T-helper 1 cell treated with Interleukin-12 subunit alpha and Interleukin-12 subunit beta and Interleukin-4 antibody, amounts not matched to agents 30 ng/mL and 1 ng/mL, for 36 hours (primary cell): Measurements from ENCODE around the gene SND1. TPM values are rescaled to one million over a fixed set of nuclear protein-coding genes. Genes with fewer than 3 reads are reported as not detected.

Source experiments
- intact Hi-C: fragments of 100-400 bp; cut with micrococcal nuclease; formaldehyde crosslinking; loops from one replicate; pipeline ENCODE4 v1.15.1; 2024
- total RNA-seq: library from RNA; stranded (reverse); gene quantifications from 2 replicates; pipeline ENCODE4 v1.2.3, GENCODE V29; 2022

The SND1 gene
- total RNA-seq, 1 donor from 2014 or later = 250 TPM

- intact Hi-C loops = loop anchor here (2.0 kb wide), 3 partner anchors 14 to 324 kb away; no protein-coding TSS in a partner anchor
Measured at GRCh38 chr7:128032605-128033235, 380.7 kb downstream of the SND1 start.

GRCh38 chr7:128033246-128033645, 381.3 kb downstream of the SND1 start:
- intact Hi-C loops = loop anchor here (2.0 kb wide), 3 partner anchors 14 to 324 kb away; no protein-coding TSS in a partner anchor

- intact Hi-C loops = loop anchor here (2.0 kb wide), 1 partner anchor 102 kb away; no protein-coding TSS in a partner anchor
Measured at GRCh38 chr7:128034825-128035224, 382.8 kb downstream of the SND1 start.

DNA sequence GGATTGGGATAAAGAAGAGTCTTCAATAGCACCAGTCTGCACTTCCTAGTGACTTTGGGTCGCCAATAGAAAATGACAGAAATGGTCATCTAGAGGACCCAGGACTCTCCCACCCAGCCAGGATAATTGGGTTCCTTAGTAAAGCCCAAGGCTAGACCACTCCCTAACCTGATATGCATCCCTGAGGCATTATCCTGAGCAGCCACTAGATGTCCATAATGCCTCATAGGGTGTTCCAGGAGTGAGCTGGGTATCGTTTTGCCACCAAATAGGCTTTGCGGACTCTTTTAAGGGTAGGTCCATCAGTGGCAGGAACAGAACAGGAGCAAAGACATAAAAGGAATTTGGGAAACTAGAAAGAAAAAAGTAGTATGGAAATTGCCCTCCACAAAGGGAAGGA, 383.7 kb downstream of the SND1 start:
- intact Hi-C loops = loop anchor here (2.0 kb wide), 1 partner anchor 101 kb away; no protein-coding TSS in a partner anchor

DNA sequence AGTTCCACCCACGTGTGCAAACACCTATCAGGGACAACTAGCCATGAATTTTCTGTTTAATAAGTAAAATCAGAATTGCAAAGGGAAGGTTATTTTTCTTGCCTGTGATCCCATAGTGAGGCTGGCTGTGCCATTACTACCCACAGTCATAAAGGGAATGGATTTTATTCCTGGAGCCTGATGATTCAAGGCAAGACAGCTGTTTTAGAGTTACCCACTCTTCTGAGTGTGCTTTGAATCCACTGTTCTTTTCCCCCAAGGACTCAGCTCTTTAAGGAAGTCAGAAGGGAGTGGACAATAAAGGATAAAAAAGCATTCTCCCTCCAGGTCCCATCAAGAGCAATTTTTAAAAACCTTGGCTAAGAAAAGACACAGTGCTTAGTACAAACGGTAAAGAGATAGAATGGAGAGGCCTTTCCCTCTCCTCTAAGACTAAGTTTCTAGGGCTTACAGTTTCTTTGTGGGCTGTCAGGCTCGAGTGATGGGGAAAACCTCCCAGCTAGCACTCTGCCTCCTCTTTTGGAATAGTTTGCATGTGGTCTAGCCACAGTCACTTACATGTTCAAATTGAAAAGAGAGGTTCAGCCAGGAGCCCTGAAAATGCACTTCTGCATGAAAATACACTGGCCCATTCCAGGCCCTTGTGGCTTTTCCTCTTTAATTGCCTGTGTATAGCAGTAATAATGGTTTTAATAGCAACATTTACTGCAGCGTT, 384.4 kb downstream of the SND1 start:
- intact Hi-C loops = no loop called here

GRCh38 chr7:128037081-128037480, 385.1 kb downstream of the SND1 start:
- intact Hi-C loops = no loop called here

GRCh38 chr7:128037880-128038619, 386.1 kb downstream of the SND1 start:
- intact Hi-C loops = no loop called here

GRCh38 chr7:128039544-128039953, 387.6 kb downstream of the SND1 start:
- intact Hi-C loops = no loop called here

DNA sequence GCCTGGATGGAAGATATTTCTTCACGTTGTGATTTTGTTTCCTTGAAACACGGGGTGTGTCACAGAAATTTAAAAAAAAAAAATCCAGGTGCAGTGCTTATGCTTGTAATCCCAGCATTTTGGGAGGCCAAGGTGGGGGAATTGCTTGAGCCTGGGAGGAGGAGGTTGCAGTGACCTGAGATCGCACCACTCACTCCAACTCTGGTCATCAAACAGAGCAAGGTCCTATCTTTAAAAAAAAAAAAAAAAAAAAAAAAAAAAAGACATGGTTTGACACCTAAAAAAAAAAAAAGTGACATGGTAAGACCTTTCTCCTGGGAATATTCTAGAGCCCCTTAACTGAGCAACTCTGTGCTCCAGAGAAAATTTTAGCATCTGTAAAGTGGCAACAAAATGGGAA, 388.2 kb downstream of the SND1 start:
- intact Hi-C loops = no loop called here

DNA sequence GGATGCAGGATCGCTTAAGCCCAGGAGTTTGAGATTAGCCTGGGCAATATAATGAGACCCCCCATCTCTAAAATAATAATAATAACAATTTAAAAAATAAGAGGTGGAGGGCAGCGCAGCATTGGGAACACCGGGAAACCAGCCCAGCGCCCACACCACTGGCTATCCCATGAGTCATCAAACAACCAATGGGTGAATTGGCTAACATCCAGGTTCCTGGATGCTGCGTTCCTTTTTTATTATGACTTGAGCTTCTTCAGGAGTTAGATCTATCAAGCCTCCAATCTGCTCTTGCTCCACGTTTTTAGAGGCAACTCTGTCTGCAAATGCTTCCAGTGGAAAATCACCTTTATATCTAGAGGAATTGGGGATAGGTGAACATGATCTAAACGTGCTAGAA, 389.2 kb downstream of the SND1 start:
- intact Hi-C loops = no loop called here

- intact Hi-C loops = no loop called here
Measured at GRCh38 chr7:128042012-128042411, 390.0 kb downstream of the SND1 start.

GRCh38 chr7:128044064-128044463, 392.1 kb downstream of the SND1 start:
- intact Hi-C loops = no loop called here

DNA sequence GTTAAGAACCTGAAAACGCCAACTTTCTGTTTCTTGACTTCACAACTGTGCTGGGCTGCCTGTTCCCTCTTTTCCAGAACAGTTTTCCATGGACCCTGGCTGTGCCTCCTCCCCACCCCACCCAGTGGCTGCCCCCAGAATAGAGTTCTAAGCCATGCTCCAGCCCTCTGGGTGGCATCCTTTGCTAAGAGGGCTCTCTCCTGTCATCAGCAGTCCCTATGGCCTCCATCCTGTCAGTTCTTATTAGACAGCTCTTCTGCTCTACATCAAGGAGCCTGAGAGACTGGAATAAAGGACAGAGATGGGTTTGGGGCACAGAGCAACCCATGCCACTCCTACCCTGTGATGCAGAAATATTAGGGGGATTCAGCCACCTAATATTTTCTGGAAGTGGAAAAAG, 393.2 kb downstream of the SND1 start:
- intact Hi-C loops = no loop called here

DNA sequence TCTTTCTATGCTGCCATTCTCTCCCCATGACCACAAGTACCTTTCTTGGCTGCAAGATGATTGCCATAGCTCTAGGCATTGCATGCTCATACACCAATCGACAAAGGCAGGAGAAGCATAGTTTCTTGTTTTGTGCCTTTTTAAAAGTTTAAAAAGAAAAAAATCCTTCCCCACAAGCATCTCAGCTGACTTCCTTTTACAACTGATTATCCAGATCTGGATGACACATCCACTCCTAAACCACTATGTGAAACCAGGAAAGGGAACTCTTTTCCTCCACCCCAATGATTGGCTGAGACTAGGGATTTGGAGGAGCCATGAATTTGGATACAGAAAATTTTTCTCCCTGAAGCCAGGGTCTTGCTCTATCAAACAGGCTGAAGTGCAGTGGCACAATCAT, 393.8 kb downstream of the SND1 start:
- intact Hi-C loops = loop anchor here (2.0 kb wide), 1 partner anchor 13 kb away; no protein-coding TSS in a partner anchor

GRCh38 chr7:128052404-128052803, 400.4 kb downstream of the SND1 start:
- intact Hi-C loops = loop anchor here (10.0 kb wide), 1 partner anchor 162 kb away; no protein-coding TSS in a partner anchor

DNA sequence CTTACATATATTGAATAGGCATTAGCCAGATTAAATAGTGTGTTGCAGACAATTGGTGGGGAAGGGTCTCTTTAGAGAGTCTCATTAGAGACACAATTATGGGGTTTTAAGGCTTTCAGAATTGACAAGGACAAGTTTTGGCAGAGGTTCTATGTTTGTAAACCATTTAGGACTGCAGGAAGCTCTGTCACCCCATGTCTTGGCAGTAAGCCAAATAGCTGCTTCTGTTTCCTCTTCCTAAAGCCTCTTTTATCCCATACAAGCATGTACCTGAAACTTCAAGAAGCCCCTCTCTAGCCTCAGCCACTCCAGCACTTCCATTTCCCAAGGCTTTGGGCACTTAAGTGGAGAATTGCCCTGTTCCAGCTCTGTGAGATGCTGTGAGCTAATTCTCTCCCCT, 401.0 kb downstream of the SND1 start:
- intact Hi-C loops = loop anchor here (10.0 kb wide), 1 partner anchor 162 kb away; no protein-coding TSS in a partner anchor

DNA sequence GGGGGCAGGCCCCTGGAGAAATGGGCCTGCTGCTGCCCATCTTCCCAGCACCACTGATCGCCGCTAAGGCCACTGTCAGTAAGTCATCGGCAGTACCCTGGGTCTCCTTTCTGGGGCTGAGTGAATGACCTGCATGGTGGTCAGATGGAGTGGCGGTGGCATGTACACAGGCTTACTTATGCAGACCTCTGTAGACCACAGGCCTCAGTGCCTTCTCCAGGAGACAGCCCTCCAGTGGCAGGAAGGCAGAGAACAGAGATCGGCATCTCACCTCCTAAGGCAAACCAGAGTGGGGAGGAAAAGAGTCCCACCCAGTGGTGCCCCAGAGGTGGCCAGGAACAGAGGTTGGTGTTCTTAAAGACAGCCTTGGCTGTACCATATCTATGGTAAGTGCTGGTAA, 402.0 kb downstream of the SND1 start:
- intact Hi-C loops = loop anchor here (10.0 kb wide), 1 partner anchor 161 kb away; no protein-coding TSS in a partner anchor

DNA sequence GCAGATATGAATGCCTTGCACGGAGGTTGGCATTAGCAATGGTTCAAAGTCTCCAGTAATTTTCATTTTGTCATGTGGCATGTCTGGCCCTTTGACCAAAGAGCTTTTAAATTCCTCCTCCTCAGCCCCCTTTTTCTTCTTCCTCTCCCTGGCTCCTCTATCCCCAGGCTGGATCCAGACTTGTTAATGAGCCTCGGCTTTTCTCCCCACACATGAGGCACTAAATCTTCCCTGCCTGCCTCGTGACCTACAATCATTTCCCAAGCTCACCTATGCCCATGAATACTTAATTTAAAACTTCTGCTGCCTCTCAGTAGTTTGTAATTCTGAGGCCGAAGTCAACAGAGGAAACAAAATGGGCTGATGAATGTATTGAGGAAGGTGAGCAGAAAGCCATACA, 402.5 kb downstream of the SND1 start:
- intact Hi-C loops = loop anchor here (10.0 kb wide), 1 partner anchor 160 kb away; no protein-coding TSS in a partner anchor

- intact Hi-C loops = loop anchor here (10.0 kb wide), 1 partner anchor 159 kb away; no protein-coding TSS in a partner anchor
Measured at GRCh38 chr7:128055637-128056036, 403.6 kb downstream of the SND1 start.

- intact Hi-C loops = loop anchor here (10.0 kb wide), 1 partner anchor 158 kb away; no protein-coding TSS in a partner anchor
Measured at GRCh38 chr7:128056901-128057300, 404.9 kb downstream of the SND1 start.

- intact Hi-C loops = loop anchor here (10.0 kb wide), 1 partner anchor 157 kb away; no protein-coding TSS in a partner anchor
Measured at GRCh38 chr7:128057909-128058308, 405.9 kb downstream of the SND1 start.
